ENCODE data around the gene GGTA1.

DNA sequence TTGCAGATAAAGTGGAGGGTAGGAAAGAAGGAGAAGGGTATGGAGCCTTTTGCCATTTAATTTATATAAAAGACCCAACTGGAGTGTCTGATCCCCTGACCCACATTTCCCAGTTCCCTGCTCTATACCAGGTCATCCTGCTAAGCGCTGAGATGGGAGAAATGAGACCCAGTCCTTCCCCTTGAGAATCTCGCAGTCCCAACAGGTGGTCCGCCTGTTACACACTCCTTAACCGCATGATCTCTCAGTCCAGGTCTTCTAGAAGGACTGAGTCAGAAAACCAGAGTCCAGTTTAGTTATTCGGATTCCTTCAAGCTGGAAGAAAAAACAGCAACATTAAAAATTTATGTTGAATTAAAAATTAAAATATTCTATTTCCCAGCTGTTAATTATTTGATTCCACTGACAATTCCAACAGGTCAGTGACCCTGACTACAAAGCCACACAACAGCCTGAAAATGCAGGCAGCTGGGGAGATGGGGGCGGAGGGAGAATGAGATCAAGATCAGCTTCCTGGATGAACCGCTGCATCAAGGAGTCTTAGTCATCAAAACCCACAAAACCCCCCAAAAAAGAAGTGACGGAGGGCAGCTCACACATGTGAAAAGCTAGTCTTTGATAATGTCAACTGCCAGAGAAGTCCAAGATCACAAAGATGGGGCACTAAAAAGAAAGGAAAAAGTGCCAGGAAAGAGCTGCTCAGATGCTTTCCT lies 44.0 kb downstream of the GGTA1 start:
- TF ChIP-seq SP1 (IDR thresholded peaks at IDR 0.05) (no peak), RXRA (IDR thresholded peaks at IDR 0.05) (no peak)
- TF ChIP-seq, protein P1, sequence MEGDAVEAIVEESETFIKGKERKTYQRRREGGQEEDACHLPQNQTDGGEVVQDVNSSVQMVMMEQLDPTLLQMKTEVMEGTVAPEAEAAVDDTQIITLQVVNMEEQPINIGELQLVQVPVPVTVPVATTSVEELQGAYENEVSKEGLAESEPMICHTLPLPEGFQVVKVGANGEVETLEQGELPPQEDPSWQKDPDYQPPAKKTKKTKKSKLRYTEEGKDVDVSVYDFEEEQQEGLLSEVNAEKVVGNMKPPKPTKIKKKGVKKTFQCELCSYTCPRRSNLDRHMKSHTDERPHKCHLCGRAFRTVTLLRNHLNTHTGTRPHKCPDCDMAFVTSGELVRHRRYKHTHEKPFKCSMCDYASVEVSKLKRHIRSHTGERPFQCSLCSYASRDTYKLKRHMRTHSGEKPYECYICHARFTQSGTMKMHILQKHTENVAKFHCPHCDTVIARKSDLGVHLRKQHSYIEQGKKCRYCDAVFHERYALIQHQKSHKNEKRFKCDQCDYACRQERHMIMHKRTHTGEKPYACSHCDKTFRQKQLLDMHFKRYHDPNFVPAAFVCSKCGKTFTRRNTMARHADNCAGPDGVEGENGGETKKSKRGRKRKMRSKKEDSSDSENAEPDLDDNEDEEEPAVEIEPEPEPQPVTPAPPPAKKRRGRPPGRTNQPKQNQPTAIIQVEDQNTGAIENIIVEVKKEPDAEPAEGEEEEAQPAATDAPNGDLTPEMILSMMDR (IDR thresholded peaks at IDR 0.05; ENCODE audit: low read depth, low read length, missing input control) = no peak
- TF ChIP-seq, protein P2, sequence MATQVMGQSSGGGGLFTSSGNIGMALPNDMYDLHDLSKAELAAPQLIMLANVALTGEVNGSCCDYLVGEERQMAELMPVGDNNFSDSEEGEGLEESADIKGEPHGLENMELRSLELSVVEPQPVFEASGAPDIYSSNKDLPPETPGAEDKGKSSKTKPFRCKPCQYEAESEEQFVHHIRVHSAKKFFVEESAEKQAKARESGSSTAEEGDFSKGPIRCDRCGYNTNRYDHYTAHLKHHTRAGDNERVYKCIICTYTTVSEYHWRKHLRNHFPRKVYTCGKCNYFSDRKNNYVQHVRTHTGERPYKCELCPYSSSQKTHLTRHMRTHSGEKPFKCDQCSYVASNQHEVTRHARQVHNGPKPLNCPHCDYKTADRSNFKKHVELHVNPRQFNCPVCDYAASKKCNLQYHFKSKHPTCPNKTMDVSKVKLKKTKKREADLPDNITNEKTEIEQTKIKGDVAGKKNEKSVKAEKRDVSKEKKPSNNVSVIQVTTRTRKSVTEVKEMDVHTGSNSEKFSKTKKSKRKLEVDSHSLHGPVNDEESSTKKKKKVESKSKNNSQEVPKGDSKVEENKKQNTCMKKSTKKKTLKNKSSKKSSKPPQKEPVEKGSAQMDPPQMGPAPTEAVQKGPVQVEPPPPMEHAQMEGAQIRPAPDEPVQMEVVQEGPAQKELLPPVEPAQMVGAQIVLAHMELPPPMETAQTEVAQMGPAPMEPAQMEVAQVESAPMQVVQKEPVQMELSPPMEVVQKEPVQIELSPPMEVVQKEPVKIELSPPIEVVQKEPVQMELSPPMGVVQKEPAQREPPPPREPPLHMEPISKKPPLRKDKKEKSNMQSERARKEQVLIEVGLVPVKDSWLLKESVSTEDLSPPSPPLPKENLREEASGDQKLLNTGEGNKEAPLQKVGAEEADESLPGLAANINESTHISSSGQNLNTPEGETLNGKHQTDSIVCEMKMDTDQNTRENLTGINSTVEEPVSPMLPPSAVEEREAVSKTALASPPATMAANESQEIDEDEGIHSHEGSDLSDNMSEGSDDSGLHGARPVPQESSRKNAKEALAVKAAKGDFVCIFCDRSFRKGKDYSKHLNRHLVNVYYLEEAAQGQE (IDR thresholded peaks at IDR 0.05) = no peak
